ENCODE data around the gene GNAT2.

The GNAT2 gene

DNA sequence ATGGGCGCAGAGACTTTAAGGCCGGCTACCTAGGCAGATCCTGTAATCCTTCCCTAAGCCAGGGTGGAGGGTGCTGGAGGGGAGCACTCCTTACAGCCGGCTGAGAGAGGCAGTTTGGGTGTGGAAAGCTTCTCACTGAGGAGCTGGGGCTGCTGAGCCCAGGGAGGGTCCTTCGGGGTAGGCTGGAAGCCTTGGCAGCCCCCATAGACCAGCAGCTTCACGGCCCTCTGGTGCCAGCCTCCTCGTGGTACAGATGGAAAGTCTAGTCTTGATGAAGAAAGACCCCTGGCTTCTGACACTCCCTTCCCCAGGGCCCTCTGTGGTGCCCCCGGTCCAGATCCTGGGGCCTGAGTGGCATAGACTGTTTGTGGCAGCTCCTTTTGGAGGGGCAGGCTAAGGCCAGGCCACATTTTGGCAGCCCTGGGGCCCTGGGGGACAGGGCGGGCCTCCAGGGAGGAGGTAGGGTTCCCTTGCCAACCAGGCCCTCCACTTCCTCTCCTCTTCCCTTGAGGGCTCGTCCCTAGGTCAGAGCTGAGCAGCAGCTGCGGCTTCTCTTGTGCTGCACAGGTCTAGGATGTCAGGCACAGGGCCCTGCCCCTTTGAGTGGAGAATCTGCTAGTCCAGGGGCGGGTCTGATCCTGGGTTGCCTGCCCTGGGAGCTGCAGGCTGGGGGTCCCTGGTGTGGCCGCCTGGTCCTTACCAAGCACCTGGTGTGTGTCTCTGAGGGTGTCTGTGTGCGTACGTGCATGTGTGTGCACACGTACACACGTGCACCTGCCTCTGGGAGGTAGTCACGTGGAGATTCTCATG is 5.0 kb upstream of the GNAT2 start:
- peak overlapping the region; percentile 64 for H3K9ac ChIP-seq (ENCODE audit: low read length)
- peaks cover 30% of the 10 kb centered on the region for H3K36me3 ChIP-seq (ENCODE audit: control insufficient read depth, insufficient read depth, low read length, severe bottlenecking)
- peak overlapping the region; percentile 66 for H3K4me3 ChIP-seq (ENCODE audit: low read length)
- H3K9me3 ChIP-seq (ENCODE audit: control insufficient read depth, low read length), result no peaks in the 10 kb centered on the region
- DNase-seq (ENCODE audit: low read depth), result no peak
- H3K27me3 ChIP-seq (replicated peaks; ENCODE audit: control insufficient read depth, insufficient read depth, low read length), result no peaks in the 10 kb centered on the region
- H3K4me1 ChIP-seq (ENCODE audit: control insufficient read depth, insufficient read depth, low read length), result peaks cover 41% of the 10 kb centered on the region

DNA sequence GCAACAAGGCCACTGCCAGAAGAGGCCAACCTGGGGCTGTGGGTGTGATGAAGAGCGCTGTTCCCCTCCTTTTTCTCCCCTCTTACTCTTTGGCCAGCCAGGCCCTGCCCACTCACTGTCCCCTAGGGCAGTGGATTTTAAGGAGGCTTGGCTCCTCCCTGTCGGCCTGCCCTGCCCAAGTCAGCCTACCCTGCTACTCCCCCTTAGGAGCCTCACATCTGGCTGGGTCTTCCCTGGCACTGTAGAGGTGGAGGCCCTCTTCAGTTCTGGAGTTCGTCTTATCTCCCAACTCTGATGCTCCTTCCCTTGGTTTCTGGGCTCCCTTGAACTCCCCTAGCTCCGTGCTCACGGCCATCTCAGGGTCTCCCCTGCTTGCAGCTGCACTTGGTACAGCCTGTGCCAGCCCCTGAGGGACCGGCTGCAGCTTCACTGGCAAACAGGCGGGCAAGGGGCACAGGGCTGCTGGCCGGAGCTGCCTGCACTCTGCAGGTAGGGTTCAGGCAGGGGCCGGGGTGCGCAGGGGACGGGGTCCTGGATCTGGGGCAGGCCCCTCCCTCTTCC is 4.3 kb upstream of the GNAT2 start:
- Histone ChIP-seq H3K9ac (ENCODE audit: low read length) (peak overlapping the region; percentile 64), H3K27me3 (replicated peaks; ENCODE audit: control insufficient read depth, insufficient read depth, low read length) (no peaks in the 10 kb centered on the region), H3K4me3 (ENCODE audit: low read length) (peak overlapping the region; percentile 66), H3K36me3 (ENCODE audit: control insufficient read depth, insufficient read depth, low read length, severe bottlenecking) (peaks cover 23% of the 10 kb centered on the region), H3K4me1 (ENCODE audit: control insufficient read depth, insufficient read depth, low read length) (peaks cover 47% of the 10 kb centered on the region), H3K9me3 (ENCODE audit: control insufficient read depth, low read length) (no peaks in the 10 kb centered on the region)
- peak; percentile 77 for DNase-seq (ENCODE audit: low read depth)

DNA sequence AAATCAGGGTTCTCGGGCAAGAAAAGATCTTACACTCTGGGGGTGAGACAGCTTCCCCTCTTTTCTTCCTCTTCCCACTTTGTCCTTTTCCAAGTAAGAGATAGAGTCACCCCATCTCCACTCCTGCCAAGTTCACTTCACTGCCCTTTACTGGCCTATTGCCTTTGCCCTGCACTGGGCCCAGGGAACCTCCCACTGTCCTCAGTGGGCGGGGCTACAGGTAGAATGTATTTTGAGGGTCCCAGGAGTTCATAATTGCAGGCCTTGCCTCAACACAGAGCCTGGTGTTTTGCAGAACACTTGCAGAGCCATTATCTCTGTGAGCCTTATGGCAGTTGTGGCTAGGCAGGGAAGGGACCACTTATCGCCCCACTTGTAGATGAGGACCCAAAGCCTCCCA is 3.5 kb upstream of the GNAT2 start:
- H3K27me3 ChIP-seq (replicated peaks; ENCODE audit: control insufficient read depth, insufficient read depth, low read length), result no peaks in the 10 kb centered on the region
- no peak for DNase-seq (ENCODE audit: low read depth)
- peaks cover 47% of the 10 kb centered on the region for H3K4me1 ChIP-seq (ENCODE audit: control insufficient read depth, insufficient read depth, low read length)
- peaks cover 15% of the 10 kb centered on the region for H3K36me3 ChIP-seq (ENCODE audit: control insufficient read depth, insufficient read depth, low read length, severe bottlenecking)
- H3K9me3 ChIP-seq (ENCODE audit: control insufficient read depth, low read length), result no peaks in the 10 kb centered on the region
- no peak overlapping the region for H3K4me3 ChIP-seq (ENCODE audit: low read length)
- H3K9ac ChIP-seq (ENCODE audit: low read length), result no peak overlapping the region

DNA sequence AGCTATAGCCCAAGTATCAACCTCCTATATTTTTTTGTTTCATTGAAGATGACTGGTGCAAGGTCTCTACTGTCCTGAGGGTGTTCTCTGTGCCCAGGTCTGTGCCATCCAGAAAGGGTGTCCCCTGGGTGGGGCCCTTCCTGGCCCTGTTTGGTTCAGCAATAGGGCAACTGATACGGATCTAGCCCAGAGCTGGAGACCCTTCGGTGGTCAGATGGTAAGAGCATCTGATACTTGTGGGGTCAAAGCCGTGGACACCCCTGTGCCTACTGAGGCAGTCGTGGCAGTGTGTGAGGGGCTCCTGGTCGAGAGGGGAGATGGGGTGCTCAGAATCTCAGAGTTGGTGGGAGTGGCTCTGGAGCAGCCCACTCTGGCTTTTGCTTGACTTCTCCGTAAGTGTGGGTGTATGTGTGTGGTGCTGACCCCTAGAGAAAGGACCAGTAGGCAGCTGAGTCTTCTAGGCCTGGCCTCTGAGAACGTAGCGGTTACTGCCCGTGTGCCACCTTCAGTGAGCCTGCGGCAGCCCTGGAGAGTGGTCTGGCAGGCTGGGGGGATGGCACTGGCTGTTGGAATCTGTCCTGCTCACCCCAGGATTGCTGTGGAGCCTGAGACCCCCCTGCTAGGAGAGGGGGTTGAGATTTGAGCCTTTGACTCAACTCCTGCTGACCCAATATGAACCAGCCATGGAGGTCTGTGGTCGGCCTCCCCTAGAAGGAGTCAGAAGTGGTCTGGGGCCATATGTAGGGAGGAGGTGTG is 2.9 kb upstream of the GNAT2 start:
- H3K4me3 ChIP-seq (ENCODE audit: low read length), result peak overlapping the region; percentile 86
- H3K27me3 ChIP-seq (replicated peaks; ENCODE audit: control insufficient read depth, insufficient read depth, low read length), result no peaks in the 10 kb centered on the region
- peaks cover 52% of the 10 kb centered on the region for H3K4me1 ChIP-seq (ENCODE audit: control insufficient read depth, insufficient read depth, low read length)
- no peaks in the 10 kb centered on the region for H3K9me3 ChIP-seq (ENCODE audit: control insufficient read depth, low read length)
- no peak for DNase-seq (ENCODE audit: low read depth)
- peaks cover 10% of the 10 kb centered on the region for H3K36me3 ChIP-seq (ENCODE audit: control insufficient read depth, insufficient read depth, low read length, severe bottlenecking)
- H3K9ac ChIP-seq (ENCODE audit: low read length), result peak overlapping the region; percentile 83

DNA sequence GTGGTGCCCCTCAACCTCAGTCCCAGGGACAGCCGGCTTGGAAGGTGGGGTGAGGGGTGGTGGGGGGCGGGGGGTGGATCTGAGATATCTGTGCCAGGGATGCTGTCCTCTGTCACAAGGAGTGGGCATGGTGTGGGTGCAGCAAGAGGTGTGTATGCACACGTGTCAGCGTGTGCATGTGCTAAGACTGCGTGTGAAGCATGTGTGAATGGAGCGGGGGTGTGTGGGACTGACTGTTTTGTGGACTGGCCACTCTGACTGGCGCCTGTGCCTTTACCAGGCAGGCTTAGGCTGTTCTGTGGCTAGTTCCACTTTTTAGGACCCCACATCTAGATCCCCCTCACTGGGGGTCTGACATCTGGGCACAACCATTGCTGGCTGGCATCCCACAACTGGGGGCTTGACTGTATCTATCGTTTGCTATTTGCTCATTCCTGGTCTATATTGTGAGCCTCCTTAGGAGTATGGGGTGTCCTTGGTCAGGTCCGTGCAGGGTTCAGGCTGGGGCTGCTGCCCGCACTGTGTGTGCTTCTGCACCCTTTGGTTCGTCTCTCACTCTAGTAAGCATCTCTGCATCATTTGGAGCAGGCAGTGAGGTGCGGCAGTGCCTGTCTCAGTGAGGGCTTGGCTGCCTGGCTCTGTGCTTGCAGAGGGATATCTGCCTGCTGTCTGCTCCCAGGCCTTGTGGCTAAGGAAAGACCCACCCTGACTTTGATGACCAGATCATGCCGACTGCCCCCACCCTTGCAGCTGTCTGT is 2.1 kb upstream of the GNAT2 start:
- H3K4me1 ChIP-seq (ENCODE audit: control insufficient read depth, insufficient read depth, low read length), result peaks cover 58% of the 10 kb centered on the region
- H3K9ac ChIP-seq (ENCODE audit: low read length), result peak overlapping the region; percentile 83
- no peaks in the 10 kb centered on the region for H3K27me3 ChIP-seq (replicated peaks; ENCODE audit: control insufficient read depth, insufficient read depth, low read length)
- peak overlapping the region; percentile 86 for H3K4me3 ChIP-seq (ENCODE audit: low read length)
- DNase-seq (ENCODE audit: low read depth), result no peak
- H3K36me3 ChIP-seq (ENCODE audit: control insufficient read depth, insufficient read depth, low read length, severe bottlenecking), result peaks cover 2% of the 10 kb centered on the region
- H3K9me3 ChIP-seq (ENCODE audit: control insufficient read depth, low read length), result no peaks in the 10 kb centered on the region

DNA sequence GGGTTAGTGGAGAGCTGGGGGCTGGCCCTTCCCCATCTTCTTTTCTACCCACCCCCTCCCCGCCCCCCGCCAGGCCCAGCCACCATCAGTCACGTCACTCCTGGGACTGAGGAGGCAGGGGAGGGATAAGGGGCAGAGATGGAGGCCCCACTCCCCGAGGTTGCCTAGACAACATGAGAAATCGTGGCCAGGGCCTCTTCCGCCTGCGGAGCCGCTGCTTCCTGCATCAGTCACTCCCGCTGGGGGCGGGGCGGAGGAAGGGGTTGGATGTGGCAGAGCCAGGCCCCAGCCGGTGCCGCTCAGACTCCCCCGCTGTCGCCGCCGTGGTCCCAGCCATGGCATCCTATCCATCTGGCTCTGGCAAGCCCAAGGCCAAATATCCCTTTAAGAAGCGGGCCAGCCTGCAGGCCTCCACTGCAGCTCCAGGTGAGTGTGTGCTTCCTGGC is 1.4 kb upstream of the GNAT2 start:
- Histone ChIP-seq H3K4me1 (ENCODE audit: control insufficient read depth, insufficient read depth, low read length) (peaks cover 57% of the 10 kb centered on the region), H3K9me3 (ENCODE audit: control insufficient read depth, low read length) (no peaks in the 10 kb centered on the region), H3K9ac (ENCODE audit: low read length) (peak overlapping the region; percentile 95), H3K27me3 (replicated peaks; ENCODE audit: control insufficient read depth, insufficient read depth, low read length) (no peaks in the 10 kb centered on the region), H3K4me3 (ENCODE audit: low read length) (peak overlapping the region; percentile 86), H3K36me3 (ENCODE audit: control insufficient read depth, insufficient read depth, low read length, severe bottlenecking) (no peaks in the 10 kb centered on the region)
- DNase-seq (ENCODE audit: low read depth), result peak; percentile 99

DNA sequence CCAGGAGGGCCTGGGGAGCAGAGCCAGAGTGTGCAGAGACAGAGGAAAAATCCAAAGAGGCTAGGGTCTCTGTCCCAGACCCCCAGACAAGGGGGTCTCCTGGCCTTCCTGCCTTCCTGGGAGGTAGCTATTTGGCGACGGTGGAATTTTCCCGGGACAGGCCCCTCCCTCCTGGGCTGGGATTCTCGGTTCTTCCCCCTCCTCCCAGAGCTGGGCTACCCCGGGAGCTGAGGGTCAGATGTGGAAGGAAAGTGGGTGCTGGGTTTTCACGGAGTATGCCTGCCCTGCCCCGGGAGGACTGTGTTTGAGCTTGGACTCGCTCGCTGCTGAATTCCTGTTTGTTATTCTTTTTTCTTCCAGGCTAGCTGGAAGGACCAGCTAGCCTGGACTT is 980 bp upstream of the GNAT2 start:
- Histone ChIP-seq H3K4me3 (ENCODE audit: low read length) (peak overlapping the region; percentile 86), H3K4me1 (ENCODE audit: control insufficient read depth, insufficient read depth, low read length) (peaks cover 54% of the 10 kb centered on the region), H3K9me3 (ENCODE audit: control insufficient read depth, low read length) (no peaks in the 10 kb centered on the region), H3K36me3 (ENCODE audit: control insufficient read depth, insufficient read depth, low read length, severe bottlenecking) (no peaks in the 10 kb centered on the region), H3K9ac (ENCODE audit: low read length) (peak overlapping the region; percentile 95), H3K27me3 (replicated peaks; ENCODE audit: control insufficient read depth, insufficient read depth, low read length) (no peaks in the 10 kb centered on the region)
- DNase-seq (ENCODE audit: low read depth), result peak; percentile 81

DNA sequence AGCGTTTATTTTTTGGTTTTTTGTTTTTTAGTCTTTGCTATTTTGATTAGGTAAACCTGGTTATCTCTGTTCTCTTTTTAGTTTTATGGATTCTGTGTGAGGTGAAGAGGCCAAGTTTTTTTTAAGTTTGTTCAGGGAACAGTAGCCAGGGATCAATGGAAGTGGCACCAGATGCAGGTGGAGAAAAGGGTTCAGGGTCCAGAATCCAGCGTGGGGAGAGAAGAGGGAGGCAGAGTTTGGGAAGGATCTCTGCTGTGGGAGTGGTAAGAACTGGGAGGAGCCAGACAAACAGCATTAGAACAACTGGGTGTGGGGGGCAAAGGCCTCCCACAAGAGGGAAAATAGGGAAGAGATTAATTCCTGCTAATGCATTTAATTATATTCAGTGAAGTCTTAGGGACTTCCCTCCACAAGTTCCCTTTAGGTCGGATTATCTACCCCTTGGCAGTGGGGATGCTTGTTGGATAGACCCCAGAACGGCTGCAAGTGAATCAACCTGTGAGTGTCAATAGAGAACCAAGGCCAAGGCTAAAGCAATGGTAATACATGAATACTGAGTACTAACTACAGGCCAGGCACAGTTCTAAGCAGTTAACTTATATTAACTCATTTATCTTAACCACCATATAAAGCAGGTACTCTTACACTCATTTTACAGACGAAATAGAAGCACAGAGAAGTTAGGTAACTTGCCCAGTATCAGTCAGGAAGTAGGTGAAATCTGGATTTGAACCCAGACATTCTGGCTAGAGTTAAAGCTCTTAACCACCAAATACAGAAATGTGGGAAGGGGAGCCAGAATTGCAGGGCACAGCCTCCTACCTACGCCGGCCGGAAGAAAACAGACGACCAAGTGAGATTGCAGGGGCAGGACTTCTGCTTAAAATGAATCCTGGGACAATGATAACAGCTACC is 498 bp downstream of the GNAT2 start:
- Histone ChIP-seq H3K4me3 (ENCODE audit: low read length) (peak overlapping the region; percentile 86), H3K9ac (ENCODE audit: low read length) (peak overlapping the region; percentile 95), H3K27me3 (replicated peaks; ENCODE audit: control insufficient read depth, insufficient read depth, low read length) (no peaks in the 10 kb centered on the region), H3K9me3 (ENCODE audit: control insufficient read depth, low read length) (no peaks in the 10 kb centered on the region), H3K4me1 (ENCODE audit: control insufficient read depth, insufficient read depth, low read length) (peaks cover 45% of the 10 kb centered on the region), H3K36me3 (ENCODE audit: control insufficient read depth, insufficient read depth, low read length, severe bottlenecking) (no peaks in the 10 kb centered on the region)
- DNase-seq (ENCODE audit: low read depth), result no peak

DNA sequence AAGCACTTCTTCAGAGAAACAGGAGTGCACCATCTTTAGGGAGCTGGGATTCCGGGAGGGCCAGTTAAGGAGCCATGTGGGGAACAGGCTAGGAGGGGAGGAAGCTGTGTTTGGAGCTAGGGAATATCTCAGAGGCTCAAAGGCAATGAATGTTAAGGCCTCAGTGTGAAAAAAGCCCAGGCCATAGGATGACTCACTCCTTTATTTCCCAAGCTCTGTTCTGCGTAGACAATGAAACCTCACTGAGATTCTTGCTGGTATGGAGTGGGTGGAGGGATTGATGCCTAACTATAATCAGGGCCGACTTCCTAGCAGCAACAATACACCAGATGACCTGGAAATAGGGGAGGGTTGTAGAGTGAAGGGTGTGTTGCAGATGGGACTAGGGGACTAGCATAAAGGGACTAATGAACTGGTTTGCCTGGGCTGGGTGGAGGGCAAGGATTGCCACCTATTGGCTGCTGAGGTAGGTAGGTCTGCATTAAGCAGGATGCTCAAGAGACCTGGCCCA is 2.1 kb downstream of the GNAT2 start:
- Histone ChIP-seq H3K9me3 (ENCODE audit: control insufficient read depth, low read length) (no peaks in the 10 kb centered on the region), H3K9ac (ENCODE audit: low read length) (peak overlapping the region; percentile 56), H3K4me3 (ENCODE audit: low read length) (no peak overlapping the region), H3K36me3 (ENCODE audit: control insufficient read depth, insufficient read depth, low read length, severe bottlenecking) (no peaks in the 10 kb centered on the region), H3K27me3 (replicated peaks; ENCODE audit: control insufficient read depth, insufficient read depth, low read length) (no peaks in the 10 kb centered on the region), H3K4me1 (ENCODE audit: control insufficient read depth, insufficient read depth, low read length) (peaks cover 39% of the 10 kb centered on the region)
- peak; percentile 92 for DNase-seq (ENCODE audit: low read depth)

DNA sequence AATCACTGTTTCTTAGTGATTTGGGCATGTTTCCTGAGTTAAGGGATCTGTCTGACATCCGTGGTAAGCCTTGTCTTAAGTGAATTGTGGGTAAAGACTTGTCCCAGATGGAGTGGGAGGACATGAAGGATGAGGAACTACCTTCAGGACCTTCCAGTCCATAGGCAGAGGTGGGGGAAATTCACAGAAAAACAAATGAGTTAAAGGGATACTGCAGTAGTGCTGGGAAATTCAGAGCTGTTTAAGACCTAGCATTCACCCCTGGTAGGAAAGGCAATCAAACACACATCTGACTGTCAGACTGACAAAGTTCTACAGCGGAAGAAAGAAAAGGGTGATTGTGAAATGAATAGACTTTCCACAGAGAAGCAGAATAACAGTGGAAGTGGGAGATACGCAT is 3.0 kb downstream of the GNAT2 start:
- Histone ChIP-seq H3K4me1 (ENCODE audit: control insufficient read depth, insufficient read depth, low read length) (peaks cover 29% of the 10 kb centered on the region), H3K9me3 (ENCODE audit: control insufficient read depth, low read length) (no peaks in the 10 kb centered on the region), H3K4me3 (ENCODE audit: low read length) (no peak overlapping the region), H3K36me3 (ENCODE audit: control insufficient read depth, insufficient read depth, low read length, severe bottlenecking) (no peaks in the 10 kb centered on the region), H3K27me3 (replicated peaks; ENCODE audit: control insufficient read depth, insufficient read depth, low read length) (no peaks in the 10 kb centered on the region), H3K9ac (ENCODE audit: low read length) (no peak overlapping the region)
- DNase-seq (ENCODE audit: low read depth), result no peak
